Liver (tissue), 9 donors: ENCODE results near the gene ADAMTS16. TPM values are rescaled to one million over a fixed set of nuclear protein-coding genes. Genes with fewer than 3 reads are reported as not detected.

Source experiments
- DNase-seq: peaks from one replicate; pipeline ENCODE4 v3.0.0-alpha.2; 2017; ENCODE audit warnings: low spot score
- H3K27ac ChIP-seq, 2 donors: one replicate each; pipeline ENCODE4 v1.7.0; 2013; ENCODE audit warnings: inconsistent platforms in 2 of 2, low read length in 2 of 2, control low read depth in 1 of 2, low read depth in 1 of 2, mild to moderate bottlenecking in 1 of 2
- H3K27me3 ChIP-seq, 4 donors: one replicate each; pipeline versions ENCODE4 v1.6.1 to v1.7.0; 2013; ENCODE audit warnings: low read length in 3 of 4, inconsistent platforms in 1 of 4, mild to moderate bottlenecking in 1 of 4, moderate library complexity in 1 of 4; ENCODE audit not compliant: control insufficient read depth in 4 of 4, insufficient read depth in 4 of 4
- H3K36me3 ChIP-seq, 4 donors: one replicate each; pipeline versions ENCODE4 v1.6.1 to v1.7.0; 2013; ENCODE audit warnings: low read length in 3 of 4, mild to moderate bottlenecking in 3 of 4, low read depth in 1 of 4, moderate library complexity in 1 of 4; ENCODE audit not compliant: control insufficient read depth in 4 of 4, insufficient read depth in 3 of 4
- H3K4me1 ChIP-seq, 4 donors: one replicate each; pipeline versions ENCODE4 v1.6.1 to v1.7.0; 2013; ENCODE audit warnings: low read length in 3 of 4, mild to moderate bottlenecking in 3 of 4, moderate library complexity in 1 of 4; ENCODE audit not compliant: control insufficient read depth in 4 of 4, insufficient read depth in 4 of 4
- H3K4me3 ChIP-seq, 3 donors: one replicate each; pipeline versions ENCODE4 v1.6.1 to v1.7.0; 2013; ENCODE audit warnings: low read length in 3 of 3, control low read depth in 1 of 3, low read depth in 1 of 3, mild to moderate bottlenecking in 1 of 3
- H3K9ac ChIP-seq, 2 donors: one replicate each; pipeline ENCODE4 v1.7.0; 2013; ENCODE audit warnings: low read length in 2 of 2, mild to moderate bottlenecking in 2 of 2, moderate library complexity in 2 of 2, control low read depth in 1 of 2, low read depth in 1 of 2
- H3K9me3 ChIP-seq, 4 donors: one replicate each; pipeline versions ENCODE4 v1.6.1 to v1.7.0; 2013; ENCODE audit warnings: low read length in 3 of 4; ENCODE audit not compliant: control insufficient read depth in 4 of 4
- ATF3 ChIP-seq: IDR thresholded peaks from 2 replicates; pipeline ENCODE4 v1.6.1; 2016; ENCODE audit warnings: antibody characterized with exemption
- CTCF ChIP-seq: fragments of 150-350 bp; IDR thresholded peaks from 2 replicates; pipeline ENCODE4 v1.5.1; 2017; ENCODE audit warnings: improper control_type of control experiment, low read depth, low read length; ENCODE audit not compliant: missing input control
- EGR1 ChIP-seq, 2 donors: IDR thresholded peaks; 2 replicates each; pipeline ENCODE4 v1.6.1; 2016 to 2018; ENCODE audit warnings: antibody characterized with exemption in 2 of 2, low read depth in 2 of 2
- FOXA1 ChIP-seq: IDR thresholded peaks from 2 replicates; pipeline ENCODE4 v1.6.1; 2016; ENCODE audit warnings: antibody characterized with exemption
- FOXA2 ChIP-seq: IDR thresholded peaks from 2 replicates; pipeline ENCODE4 v1.6.1; 2016; ENCODE audit warnings: antibody characterized with exemption
- GABPA ChIP-seq, 2 donors: IDR thresholded peaks in 1 of 2; conservative IDR thresholded peaks in 1 of 2; 2 replicates each; pipeline ENCODE4 v1.6.1; 2016; ENCODE audit warnings: antibody characterized with exemption in 2 of 2, mild to moderate bottlenecking in 1 of 2, moderate library complexity in 1 of 2
- HNF4A ChIP-seq, 2 donors: conservative IDR thresholded peaks; 2 replicates each; pipeline ENCODE4 v1.6.1; 2016; ENCODE audit warnings: antibody characterized with exemption in 2 of 2, mild to moderate bottlenecking in 2 of 2
- HNF4G ChIP-seq: IDR thresholded peaks from 2 replicates; pipeline ENCODE4 v1.6.1; 2016; ENCODE audit warnings: antibody characterized with exemption
- JUND ChIP-seq, 2 donors: IDR thresholded peaks; 2 replicates each; pipeline ENCODE4 v1.6.1; 2016; ENCODE audit warnings: antibody characterized with exemption in 2 of 2
- MAX ChIP-seq: IDR thresholded peaks from 2 replicates; pipeline ENCODE4 v1.6.1; 2016; ENCODE audit warnings: antibody characterized with exemption
- NR2F2 ChIP-seq: IDR thresholded peaks from 2 replicates; pipeline ENCODE4 v1.6.1; 2016; ENCODE audit warnings: antibody characterized with exemption
- RAD21 ChIP-seq, 2 donors: IDR thresholded peaks; 2 replicates each; pipeline ENCODE4 v1.6.1; 2016; ENCODE audit warnings: antibody characterized with exemption in 2 of 2, mild to moderate bottlenecking in 2 of 2
- REST ChIP-seq: IDR thresholded peaks from 2 replicates; pipeline ENCODE4 v1.6.1; 2016; ENCODE audit warnings: antibody characterized with exemption, mild to moderate bottlenecking
- RXRA ChIP-seq, 2 donors: IDR thresholded peaks; 2 replicates each; pipeline ENCODE4 v1.6.1; 2017 to 2018; ENCODE audit warnings: antibody characterized with exemption in 2 of 2, mild to moderate bottlenecking in 1 of 2
- SP1 ChIP-seq: IDR thresholded peaks from 2 replicates; pipeline ENCODE4 v1.6.1; 2018; ENCODE audit warnings: antibody characterized with exemption, mild to moderate bottlenecking
- TAF1 ChIP-seq: conservative IDR thresholded peaks from 2 replicates; pipeline ENCODE4 v1.6.1; 2016; ENCODE audit warnings: antibody characterized with exemption, mild to moderate bottlenecking
- YY1 ChIP-seq: IDR thresholded peaks from 2 replicates; pipeline ENCODE4 v1.6.1; 2016; ENCODE audit warnings: antibody characterized with exemption, mild to moderate bottlenecking
- ZBTB33 ChIP-seq: IDR thresholded peaks from 2 replicates; pipeline ENCODE4 v1.6.1; 2016; ENCODE audit warnings: antibody characterized with exemption
- WGBS: extraction: QIAGEN DNeasy Blood & Tissue Kit; methylation state at CpG from one replicate; pipeline ENCODE4 v1.1.7; 2013; 5-methylcytosine and 5-hydroxymethylcytosine counted together
- polyA plus RNA-seq, 2 donors: library from polyadenylated mRNA; stranded (reverse) in 1 of 2; unstranded in 1 of 2; fragments of 200-250 nt in 1 of 2; fragments of >200 nt in 1 of 2; fragmentation: Nextera tagmentation in 1 of 2; extraction: Ambion mirVana in 1 of 2; gene quantifications; one replicate each; pipeline versions ENCODE4 v1.2.1 to v1.2.3, GENCODE V29; 2013 to 2015
- total RNA-seq, 2 donors: library from RNA; depleted of rRNA; stranded (reverse); fragments of >200 nt; gene quantifications; one replicate each; pipeline ENCODE4 v1.2.3, GENCODE V29; 2014
- donor health status: healthy.
- donor health status: healthy.
- donor health status: healthy.
- donor health status: healthy.
- donor health status: healthy.

The ADAMTS16 gene
- total and polyA plus RNA-seq, 4 donors = under 0.01 to 0.84 TPM; not detected in 2

- Histone ChIP-seq H3K9ac (no peak overlapping the region), H3K9me3 (no peaks in the 10 kb centered on the region), H3K4me3 (no peak overlapping the region), H3K36me3 (no peaks in the 10 kb centered on the region), H3K4me1 (peaks cover 0 to 6% (median 2%) of the 10 kb centered on the region in 4 donors), H3K27ac (no peak overlapping the region), H3K27me3 (no peaks in the 10 kb centered on the region)
- DNase-seq = no peak
- no peak for TF ChIP-seq YY1
- TF ChIP-seq HNF4A (conservative IDR thresholded peaks at IDR 0.05) = no peak
- TF ChIP-seq ATF3 = no peak
- TF ChIP-seq RAD21 (IDR thresholded peaks at IDR 0.05) = no peak
- TF ChIP-seq SP1 = no peak
- no peak for TF ChIP-seq FOXA1
- no peak for TF ChIP-seq JUND (IDR thresholded peaks at IDR 0.05)
- TF ChIP-seq FOXA2 = no peak
- 46% methylated on average over 7 of the region's 7 CpGs for WGBS
These were observed 151.2 kb downstream of the ADAMTS16 start for GRCh38 chr5:5291357-5291756.

- Histone ChIP-seq H3K9me3 (no peaks in the 10 kb centered on the region), H3K36me3 (no peaks in the 10 kb centered on the region), H3K4me3 (no peak overlapping the region), H3K9ac (no peak overlapping the region), H3K27me3 (no peaks in the 10 kb centered on the region), H3K4me1 (peaks cover 2 to 23% (median 13%) of the 10 kb centered on the region in 4 donors), H3K27ac (no peak overlapping the region)
- WGBS = 78% methylated on average over 5 of the region's 5 CpGs
- TF ChIP-seq NR2F2 = no peak
- TF ChIP-seq TAF1 = no peak
- TF ChIP-seq FOXA2 = no peak
- no peak for TF ChIP-seq HNF4G
- TF ChIP-seq RXRA (IDR thresholded peaks at IDR 0.05) = no peak
- TF ChIP-seq SP1 = no peak
- no peak for TF ChIP-seq HNF4A (conservative IDR thresholded peaks at IDR 0.05)
- TF ChIP-seq JUND (IDR thresholded peaks at IDR 0.05) = no peak
- TF ChIP-seq ZBTB33 = no peak
- no peak for TF ChIP-seq REST
- TF ChIP-seq CTCF = no peak
- TF ChIP-seq ATF3 = no peak
- TF ChIP-seq FOXA1 = no peak
- no peak for TF ChIP-seq YY1
- no peak for TF ChIP-seq MAX
- TF ChIP-seq EGR1 (IDR thresholded peaks at IDR 0.05; ENCODE audit: low read depth in 2 of 2) = no peak
- TF ChIP-seq GABPA (IDR thresholded peaks at IDR 0.05 in 1 of 2, conservative IDR thresholded peaks at IDR 0.05 in 1 of 2) = no peak
- TF ChIP-seq RAD21 (IDR thresholded peaks at IDR 0.05) = no peak
- no peak for DNase-seq
These were observed 152.9 kb downstream of the ADAMTS16 start for GRCh38 chr5:5293029-5293428.
